Globus pallidus (tissue), 1 donor: ENCODE results near the gene POTEM.
"Not testable (repeated sequence)": the region's sequence is repeated elsewhere in the genome, so short reads cannot be mapped to it uniquely, and the experiment has no call there.

Experiments used
- DNase-seq: peaks from one replicate; pipeline ENCODE4 v3.0.0-alpha.2; 2015; ENCODE audit warnings: low spot score

POTEM gene

DNA sequence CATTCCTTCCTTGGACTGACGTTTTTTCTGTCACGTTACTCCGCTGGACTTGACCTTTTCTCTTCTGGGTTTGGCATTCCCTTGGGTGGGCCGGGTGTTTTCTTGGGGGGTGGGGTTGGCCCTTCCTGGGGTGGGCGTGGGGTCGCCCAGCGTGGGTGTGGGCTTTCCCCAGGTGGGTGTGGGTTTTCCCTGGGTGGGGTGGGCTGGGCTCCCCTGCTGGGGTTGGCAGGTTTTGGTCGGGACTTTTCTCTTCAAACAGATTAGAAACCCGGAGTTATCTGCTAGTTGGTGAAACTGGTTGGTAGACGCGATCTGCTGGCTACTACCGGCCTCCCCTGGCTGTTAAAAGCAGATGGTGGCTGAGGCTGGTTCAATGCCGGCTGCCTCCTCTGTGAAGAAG, at the start of gene POTEM:
Gene POTEM, plus strand, starts transcription at position 301 of the 400 bp plus-strand sequence. Its CDS starts 52 bp downstream, at position 353.
- not testable (repeated sequence) for DNase-seq

DNA sequence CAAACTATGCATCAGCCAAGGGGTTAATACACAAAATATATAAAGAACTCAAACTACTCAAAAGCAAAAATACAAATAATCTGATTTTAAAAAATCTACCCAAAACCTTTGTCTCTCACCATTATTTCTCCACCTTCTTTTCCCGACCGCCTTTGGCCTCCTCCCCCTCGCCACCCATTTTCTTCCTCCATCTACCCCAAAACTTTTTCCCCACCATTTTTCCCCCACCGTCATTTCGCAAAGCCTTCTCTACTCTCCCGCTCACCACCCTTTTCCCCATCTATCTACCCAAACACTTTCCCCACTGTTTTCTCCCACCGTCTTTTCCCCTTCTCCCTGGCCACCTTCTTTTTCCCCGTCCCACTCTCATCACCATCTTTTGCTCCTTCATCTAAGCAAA, 48.9 kb upstream of the POTEM start:
- not testable (repeated sequence) for DNase-seq

DNA sequence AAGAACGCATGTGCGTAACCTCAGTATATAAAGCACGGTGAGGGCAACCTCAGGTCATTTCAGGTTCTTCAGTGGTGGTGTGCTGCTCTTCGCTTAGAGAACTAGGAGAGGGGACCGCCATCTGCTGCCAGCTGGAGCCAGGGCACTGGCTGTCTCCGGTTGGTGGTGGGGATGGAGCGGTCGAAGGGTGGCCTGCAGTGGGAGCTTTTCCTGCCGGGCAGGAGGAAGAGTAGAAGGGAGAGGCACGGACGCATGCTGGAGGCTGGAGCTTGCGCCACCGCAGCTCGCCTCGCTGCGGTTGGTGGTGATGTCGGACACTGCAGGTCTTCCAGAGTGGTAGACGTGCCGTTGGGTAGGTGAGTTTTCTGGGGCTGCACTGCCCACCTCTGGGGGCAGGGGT, 47.2 kb upstream of the POTEM start:
- not testable (repeated sequence) for DNase-seq

DNA sequence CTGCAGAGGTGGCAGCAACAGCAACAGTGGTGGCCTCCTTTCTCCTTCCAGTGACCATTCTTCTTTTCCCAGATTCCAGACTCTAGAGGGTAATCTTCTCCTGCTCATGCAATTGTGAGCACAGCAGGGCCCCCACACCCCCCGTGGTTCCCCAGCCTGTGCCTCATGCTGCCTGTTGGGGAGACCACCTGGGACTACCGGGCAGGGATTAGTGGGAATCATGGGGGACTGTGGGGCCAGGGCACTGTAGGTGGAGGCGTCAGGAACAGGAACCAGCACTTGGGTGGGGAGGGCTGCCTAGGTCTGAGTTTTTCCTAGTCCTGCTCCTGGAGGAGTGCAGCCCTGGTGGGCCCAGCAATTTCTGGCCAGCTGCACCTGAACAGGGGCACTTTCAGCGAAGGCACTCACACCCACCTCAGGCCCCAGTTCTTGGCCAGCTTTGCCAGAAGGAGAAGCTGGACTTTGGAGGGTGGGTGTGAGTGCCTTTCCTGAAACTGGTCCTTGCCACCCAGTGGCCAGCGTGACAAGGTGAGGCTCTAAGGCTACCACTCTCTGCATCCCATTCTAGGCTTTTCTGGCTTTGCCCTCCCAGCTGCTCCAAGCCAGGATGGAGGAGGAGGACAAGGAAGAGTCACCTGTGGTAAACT, 46.1 kb upstream of the POTEM start:
- not testable (repeated sequence) for DNase-seq

DNA sequence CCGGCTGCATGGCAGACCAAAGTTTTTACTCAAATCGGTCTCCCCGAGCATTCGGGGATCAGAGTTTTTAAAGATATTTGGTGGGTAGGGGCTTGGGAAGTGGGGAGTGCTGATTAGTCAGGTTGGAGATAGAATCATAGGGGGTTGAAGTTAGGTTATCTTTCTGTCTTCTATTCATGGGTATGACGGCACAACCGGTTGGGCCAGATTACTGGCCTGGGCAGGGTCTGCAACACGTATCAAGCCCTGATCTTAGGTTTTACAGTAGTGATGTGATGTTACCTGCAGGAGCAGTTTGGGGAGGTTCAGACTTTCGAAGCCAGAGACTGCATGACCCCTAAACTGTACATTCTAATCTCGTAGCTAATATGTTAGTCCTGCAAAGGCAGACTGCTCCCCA, 30.4 kb upstream of the POTEM start:
- not testable (repeated sequence) for DNase-seq

DNA sequence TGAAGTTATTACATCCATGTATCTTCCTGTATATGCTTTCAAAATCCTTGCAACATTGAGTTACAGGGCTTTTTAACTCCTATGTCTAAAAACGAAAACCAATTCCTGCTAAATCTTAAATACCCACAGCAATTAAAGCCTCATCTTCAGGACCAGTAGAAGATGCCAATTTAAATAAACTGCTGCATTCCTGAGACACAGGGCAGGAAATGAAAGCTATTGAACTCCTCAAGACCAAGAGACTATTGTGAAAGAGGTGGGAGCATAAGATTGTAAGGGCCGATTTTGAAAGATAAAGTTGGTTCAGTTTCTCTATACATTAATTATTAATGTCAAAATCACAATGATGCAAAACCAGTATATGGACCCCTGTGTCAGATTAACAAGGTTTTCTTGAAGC, 28.5 kb upstream of the POTEM start:
- not testable (repeated sequence) for DNase-seq

DNA sequence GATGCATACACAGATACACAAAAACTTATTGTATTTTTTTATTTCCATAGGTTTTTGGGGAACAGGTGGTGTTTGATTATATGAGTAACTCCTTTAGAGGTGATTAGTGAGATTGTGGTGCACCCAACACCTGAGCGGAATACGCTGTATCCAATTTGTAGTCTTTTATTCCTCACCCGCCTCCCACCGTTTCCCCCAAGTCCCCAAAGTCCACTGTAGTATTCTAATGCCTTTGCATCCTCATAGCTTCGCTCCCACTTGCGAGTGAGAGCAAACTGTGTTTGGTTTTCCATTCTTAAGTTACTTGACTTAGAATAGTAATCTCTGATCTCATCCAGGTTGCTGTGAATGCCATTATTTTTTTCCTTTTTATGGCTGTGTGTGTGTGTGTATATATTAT, 17.3 kb upstream of the POTEM start:
- DNase-seq: not testable (repeated sequence)

DNA sequence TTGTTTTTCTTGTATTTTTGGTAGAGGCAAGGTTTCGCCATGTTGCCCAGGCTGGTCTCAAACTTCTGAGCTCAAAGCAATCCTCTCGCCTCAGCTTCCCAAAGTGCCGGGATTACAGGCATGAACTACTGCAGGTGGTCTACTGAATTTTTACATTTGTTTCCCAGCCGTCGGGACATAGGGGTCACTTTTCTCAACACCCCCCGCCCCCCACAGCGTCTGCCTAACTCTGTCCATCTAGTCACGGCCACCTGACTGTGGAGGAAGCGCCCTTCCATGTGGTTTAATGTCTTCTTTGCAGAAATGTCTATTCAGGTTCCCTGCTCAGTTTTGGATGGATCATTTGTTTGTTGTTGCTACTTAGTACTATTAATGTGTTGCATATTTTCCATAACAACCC, 14.1 kb upstream of the POTEM start:
- DNase-seq: not testable (repeated sequence)

DNA sequence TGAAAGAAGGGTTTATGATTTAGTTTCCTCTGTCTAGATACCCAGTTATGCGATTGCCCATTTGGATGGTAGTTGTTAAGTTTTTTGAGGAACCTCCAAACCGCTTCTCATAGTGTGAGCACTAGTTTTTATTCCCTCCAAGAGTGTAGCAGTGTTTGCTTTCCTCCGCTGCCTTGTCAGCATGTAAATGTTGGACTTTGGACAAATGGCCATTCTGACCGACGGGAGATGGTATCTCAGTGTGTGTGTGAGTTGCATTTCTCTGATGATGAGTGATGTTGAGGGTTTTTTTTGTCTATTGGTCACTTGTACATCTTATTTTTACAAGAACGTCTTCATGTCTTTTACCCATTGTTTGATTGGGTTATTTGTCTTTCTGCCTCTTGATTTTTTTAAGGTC, 11.4 kb upstream of the POTEM start:
- not testable (repeated sequence) for DNase-seq

DNA sequence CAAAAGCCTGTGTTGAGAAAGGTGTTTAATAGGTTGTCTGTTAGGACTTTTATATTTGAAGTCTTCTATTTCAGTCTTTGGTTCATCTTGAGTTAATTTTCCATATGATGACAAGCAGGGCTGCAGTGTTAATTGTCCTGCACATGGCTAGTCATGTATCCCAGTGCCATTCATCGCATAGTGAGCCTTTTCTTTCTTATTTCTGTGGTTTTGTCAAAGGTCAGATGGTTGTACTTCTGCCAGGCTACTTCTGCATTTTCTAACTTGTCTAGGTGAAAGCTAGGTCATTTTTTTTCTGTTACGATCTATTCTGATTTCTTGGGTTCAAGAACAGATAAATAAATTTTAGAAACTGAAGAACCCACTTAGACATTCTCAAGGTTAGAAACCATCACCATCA, 5.7 kb upstream of the POTEM start:
- not testable (repeated sequence) for DNase-seq

DNA sequence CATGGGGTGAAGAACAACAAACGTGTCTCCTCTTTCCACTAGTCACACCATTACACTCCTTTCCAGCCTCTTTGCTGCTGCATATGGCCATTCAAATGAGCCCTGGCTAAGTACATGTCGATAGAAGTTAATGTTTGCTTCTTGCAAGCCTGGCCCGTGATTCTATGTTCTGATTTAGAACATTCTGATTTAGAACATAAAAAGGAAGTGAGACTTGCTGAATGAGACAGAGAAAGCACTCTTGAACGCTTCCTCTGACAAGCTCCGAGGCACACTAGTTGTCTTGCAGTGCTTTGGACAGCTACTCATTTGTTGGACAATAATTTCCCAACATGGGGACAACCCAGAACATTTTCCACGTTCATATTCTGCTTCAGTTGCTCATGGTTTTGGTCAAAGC, 5.1 kb upstream of the POTEM start:
- DNase-seq: not testable (repeated sequence)

DNA sequence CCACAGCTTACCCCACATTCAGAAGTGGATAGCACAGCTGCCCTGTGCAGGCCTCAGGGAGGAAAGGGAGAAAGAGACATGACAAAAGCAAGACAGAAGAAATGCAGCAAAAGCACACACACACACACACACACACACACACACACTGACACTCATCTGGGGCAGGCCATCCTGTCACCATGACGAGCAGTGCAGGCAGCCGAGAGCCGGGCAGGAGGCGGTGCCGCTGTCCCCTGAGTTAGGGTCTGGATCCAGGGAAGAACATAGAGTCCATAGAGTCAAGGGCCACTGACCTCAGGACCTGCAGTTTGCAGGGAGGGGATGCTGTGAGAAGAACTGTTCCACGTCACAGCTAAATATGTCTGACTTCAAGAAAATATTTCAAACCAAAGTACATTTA, 4.0 kb upstream of the POTEM start:
- DNase-seq: not testable (repeated sequence)

DNA sequence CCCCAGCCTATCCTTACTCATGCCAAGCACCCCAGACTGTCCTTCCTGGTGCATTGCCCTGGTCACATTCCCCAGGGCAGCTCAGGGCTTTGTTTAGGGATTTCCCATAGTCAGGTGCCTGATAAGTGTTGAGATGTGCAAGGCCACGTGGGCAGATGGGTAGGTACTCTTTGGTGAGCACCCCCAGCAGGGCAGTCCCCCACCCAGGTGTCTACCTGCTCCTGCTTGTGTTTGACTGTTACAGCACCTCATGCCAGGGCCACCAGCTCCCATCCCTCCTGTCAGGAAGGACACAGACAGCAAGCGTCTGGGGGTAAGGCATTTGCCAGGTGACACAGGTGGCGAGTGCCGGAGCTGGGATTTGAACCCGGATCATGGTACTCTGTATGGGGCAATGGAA, 2.4 kb upstream of the POTEM start:
- DNase-seq: not testable (repeated sequence)

DNA sequence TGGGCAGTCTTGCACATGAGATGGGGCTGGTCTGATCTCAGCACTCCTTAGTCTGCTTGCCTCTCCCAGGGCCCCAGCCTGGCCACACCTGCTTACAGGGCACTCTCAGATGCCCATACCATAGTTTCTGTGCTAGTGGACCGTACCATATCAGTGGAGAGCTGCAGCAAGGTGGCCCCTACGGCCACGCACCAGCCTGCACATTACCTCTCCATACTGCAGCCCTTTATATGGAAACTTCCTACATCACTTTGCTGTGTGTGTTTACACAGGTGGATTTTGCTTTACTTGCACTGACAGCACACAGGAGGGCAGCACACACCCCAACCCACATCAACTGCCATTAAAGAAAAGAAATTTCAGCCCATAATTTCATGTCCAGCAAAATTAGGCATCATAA, 35.3 kb downstream of the POTEM start:
- not testable (repeated sequence) for DNase-seq

DNA sequence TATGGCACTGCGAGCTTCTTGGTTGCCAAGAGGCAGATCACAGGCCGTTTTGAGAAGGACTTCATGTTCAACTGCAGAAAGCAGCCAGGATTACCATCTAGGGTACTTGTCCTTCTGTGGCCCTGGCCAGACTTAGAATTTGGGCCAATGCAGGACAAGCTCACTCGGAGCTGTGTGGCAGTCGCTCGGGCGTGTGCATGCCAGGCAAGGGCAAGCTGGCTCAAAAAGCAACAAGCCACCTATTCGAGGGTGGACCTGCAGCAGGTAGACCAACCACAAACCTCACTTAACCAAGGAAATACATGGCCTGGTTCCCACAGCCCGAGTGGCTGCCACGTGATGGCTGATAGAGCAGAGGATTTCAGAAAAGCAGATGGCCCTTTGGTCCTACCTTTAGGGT, 39.3 kb downstream of the POTEM start:
- DNase-seq: not testable (repeated sequence)

DNA sequence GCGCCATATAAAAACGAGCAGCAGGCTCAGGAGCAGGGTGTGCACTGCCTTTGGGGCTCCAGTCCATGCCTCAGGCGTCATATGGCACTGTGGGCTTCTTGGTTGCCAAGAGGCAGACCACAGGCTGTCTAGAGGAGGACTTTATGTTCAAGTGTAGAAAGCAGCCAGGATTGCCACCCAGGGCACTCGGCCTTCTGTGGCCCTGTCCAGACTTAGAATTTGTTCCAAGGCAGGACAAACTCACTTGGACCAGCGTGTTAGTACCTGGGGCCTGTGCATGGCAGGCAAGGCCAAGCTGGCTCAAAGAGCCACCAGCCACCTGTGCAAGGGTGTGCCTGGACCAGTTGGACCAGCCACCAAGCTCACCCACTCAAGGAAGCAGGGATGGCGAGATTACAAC, 40.4 kb downstream of the POTEM start:
- not testable (repeated sequence) for DNase-seq

DNA sequence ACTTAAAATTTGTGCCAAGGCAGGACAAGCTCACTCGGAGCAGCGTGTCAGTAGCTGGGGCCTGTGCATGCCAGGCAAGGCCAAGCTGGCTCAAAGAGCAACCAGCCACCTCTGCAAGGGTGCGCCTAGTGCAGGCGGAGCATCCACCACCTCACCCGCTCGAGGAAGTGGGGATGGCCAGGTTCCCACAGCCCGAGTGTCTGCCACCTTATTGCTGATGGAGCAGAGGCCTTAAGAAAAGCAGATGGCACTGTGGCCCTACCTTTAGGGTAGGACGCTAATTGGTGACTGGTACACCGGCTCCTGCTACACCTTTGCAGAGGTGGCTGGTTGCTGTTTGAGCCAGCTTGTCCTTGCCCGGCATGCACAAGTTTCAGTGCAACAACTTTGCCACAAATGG, 43.8 kb downstream of the POTEM start:
- DNase-seq: not testable (repeated sequence)

DNA sequence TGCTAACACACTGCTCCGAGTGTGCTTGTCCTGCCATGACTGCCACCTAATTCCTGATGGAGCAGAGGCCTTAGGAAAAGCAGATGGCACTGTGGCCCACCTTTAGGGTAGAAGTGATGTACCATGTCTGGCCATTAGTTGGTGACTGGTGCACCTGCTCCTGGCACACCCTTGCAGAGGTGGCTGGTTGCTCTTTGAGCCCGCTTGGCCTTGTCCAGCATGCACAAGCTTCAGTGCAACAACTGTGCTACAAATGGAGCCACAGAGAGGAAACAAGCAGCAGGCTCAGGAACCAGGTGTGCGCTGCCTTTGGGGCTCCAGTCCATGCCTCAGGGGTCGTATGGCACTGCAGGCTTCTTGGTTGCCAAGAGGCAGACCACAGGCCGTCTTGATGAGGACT, 44.5 kb downstream of the POTEM start:
- DNase-seq: not testable (repeated sequence)

DNA sequence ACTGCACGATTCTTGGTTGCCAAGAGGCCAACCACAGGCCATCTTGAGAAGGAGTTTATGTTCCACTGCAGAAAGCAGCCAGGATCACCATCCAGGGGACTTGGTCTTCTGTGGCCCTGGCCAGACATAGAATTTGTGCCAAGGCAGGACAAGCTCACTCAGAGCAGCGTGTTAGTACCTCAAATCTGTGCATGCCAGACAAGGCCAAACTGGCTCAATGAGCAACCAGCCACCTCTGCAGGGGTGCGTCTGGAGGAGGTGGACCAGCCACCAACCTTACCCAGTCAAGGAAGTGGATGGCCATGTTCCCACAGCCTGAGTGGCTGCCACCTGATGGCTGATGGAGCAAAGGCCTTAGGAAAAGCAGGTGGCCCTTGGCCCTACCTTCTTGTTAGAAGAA, 48.0 kb downstream of the POTEM start:
- not testable (repeated sequence) for DNase-seq

DNA sequence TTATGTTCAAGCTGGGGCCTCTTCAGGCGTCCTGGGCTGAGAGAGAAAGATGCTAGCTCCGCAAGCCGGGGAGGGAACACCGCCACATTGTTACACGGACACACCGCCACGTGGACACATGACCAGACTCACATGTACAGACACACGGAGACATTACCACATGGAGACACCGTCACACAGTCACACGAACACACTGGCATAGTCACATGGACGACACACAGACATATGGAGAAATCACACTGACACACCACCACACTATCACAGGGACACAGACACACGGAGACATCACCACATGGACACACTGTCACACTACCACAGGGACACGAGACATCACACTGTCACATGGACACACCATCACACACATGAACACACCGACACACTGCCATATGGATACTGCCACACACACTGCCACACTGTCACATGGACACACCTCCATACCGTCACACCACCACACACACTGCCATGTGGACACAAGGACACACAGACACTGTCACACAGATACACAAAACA, 57.9 kb downstream of the POTEM start:
- DNase-seq: not testable (repeated sequence)

DNA sequence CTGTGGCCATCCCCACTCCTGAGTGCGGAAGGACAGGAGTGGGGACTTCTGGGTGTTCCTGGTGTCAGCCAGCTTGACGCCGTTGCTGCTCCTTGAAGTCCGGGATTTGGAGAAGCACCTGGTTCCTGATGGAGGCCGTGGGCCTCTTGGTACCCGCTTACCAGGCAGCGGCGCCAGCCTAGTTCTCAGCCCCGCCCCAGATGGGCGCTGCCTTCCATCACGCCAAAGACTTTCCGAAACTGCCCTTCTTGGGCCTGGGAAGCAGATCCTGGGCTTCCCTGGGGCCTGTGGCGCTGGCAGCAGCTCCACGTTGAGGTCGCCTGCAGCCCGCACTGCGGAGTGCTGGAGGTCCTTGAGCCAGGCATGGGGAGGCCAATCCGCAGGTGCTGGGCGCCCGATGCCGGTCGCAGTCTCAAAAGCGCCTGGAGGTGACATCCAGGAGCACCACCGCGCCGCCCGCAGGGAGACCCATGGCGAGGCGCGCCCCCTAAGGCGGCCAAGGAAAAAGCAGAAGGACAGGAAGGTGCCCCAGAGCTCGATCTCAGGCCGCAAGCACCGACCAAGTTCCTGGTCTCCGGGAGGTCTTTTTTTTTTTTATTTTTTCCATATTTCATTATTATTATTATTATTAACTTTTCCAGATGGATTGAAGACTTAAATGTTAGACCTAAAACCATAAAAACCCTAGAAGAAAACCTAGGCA, 59.6 kb downstream of the POTEM start:
- DNase-seq: not testable (repeated sequence)

DNA sequence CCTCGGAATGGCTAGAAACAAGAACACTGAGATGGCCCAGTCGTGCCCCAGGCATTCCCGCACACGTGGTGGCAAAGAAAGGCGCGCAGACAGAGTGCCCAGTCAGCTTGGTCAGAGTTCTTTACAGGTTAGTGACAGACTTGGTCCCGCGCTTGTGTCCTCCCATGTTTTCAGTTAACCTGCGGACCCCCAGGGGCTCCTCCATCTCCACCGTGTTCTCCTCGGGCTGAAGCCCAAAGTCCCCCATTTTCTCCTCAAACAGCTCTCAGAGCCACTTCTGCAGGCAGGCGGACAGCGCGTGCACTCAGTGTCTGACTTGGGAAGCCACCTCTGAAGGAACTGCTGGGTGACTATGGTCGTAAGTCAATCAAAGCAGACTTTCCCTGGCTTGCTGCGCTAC, 60.7 kb downstream of the POTEM start:
- DNase-seq: not testable (repeated sequence)

DNA sequence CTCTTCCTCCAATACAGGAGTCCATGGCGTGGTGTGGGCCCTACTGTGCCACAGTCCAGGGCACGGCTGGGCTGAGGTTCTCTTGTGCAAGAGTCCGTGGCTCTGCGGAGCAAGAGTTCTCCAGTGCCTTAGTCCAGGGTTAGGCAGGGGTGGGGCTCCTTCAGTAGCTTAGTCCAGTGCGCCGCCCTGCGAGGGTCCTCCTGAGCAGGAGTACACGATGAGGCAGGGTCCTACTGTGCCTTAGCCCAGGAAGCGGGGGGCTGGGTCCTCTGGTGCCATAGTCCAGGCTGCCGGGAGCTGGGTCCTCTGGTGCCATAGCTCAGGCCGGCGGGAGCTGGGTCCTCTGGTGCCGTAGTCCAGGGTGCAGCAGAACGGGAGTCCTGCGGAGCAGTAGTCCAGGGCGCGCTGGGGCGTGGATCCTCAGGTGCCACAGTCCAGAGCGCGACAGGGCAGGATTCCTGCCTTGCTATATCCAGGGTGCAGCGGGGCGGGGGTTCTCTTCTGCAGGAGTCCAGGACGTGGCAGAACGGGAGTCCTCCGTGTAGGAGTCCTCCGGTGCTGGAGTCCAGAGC, 69.7 kb downstream of the POTEM start:
- DNase-seq: not testable (repeated sequence)
